Natural killer cell treated with Interleukin-12 subunit alpha and Interleukin-12 subunit beta and Interleukin-15 and Interleukin-18, amount 100 ng/mL, for 72 hours (primary cell): Measurements from ENCODE around the gene DDX24. TPM values are rescaled to one million over a fixed set of nuclear protein-coding genes. Genes with fewer than 3 reads are reported as not detected.
"Not testable (repeated sequence)": the region's sequence is repeated elsewhere in the genome, so short reads cannot be mapped to it uniquely, and the experiment has no call there.

Experiments
- ATAC-seq, 2 donors: fragments of 150-1000 bp; cut with Tn5 transposase in 1 of 2; sonication (Bioruptor Pico), chemical (Tn5 transposase) in 1 of 2; 2 replicates each; pipeline ENCODE4 v1.10.0; 2021
- DNase-seq: peaks from one replicate; pipeline ENCODE4 v3.0.0; 2022; ENCODE audit warnings: low spot score
- H3K27ac Mint-ChIP-seq, 2 donors: 1 replicate in 1 of 2; 2 replicates in 1 of 2; pipeline ENCODE4 v1.8.0; 2022; ENCODE audit warnings: mixed read lengths in 2 of 2, mild to moderate bottlenecking in 1 of 2, moderate library complexity in 1 of 2
- H3K27me3 Mint-ChIP-seq, 2 donors: 1 replicate in 1 of 2; 2 replicates in 1 of 2; pipeline ENCODE4 v1.8.0; 2022; ENCODE audit warnings: mixed read lengths in 2 of 2
- H3K36me3 Mint-ChIP-seq: one replicate; pipeline ENCODE4 v1.8.0; 2022; ENCODE audit warnings: mixed read lengths
- H3K4me1 Mint-ChIP-seq, 2 donors: 1 replicate in 1 of 2; 2 replicates in 1 of 2; pipeline ENCODE4 v1.8.0; 2022; ENCODE audit warnings: low read depth in 2 of 2, mixed read lengths in 2 of 2, mild to moderate bottlenecking in 1 of 2
- H3K4me3 Mint-ChIP-seq: one replicate; pipeline ENCODE4 v1.8.0; 2022; ENCODE audit warnings: mixed read lengths
- H3K9me3 Mint-ChIP-seq: 2 replicates; pipeline ENCODE4 v1.8.0; 2022; ENCODE audit warnings: mixed read lengths
- total RNA-seq, 2 donors: library from RNA; stranded (reverse); gene quantifications; one replicate each; pipeline ENCODE4 v1.2.3, GENCODE V29; 2022

Gene DDX24
- total RNA-seq, 2 donors from 2014 or later = 168 to 241 TPM

- Mint-ChIP-seq H3K27ac (peak overlapping the region; percentile 95 to 99), H3K4me1 (peaks cover 45 to 47% of the 10 kb centered on the region in 2 donors), H3K36me3 (peaks cover 25% of the 10 kb centered on the region), H3K4me3 (peak overlapping the region; percentile 96), H3K27me3 (no peaks in the 10 kb centered on the region), H3K9me3 (no peaks in the 10 kb centered on the region)
- peak; percentile 1 to 20 for ATAC-seq
- DNase-seq = no peak
These were observed 401 bp upstream of the DDX24 start for GRCh38 chr14:94081386-94081820.

- Mint-ChIP-seq H3K27ac (peak overlapping the region; percentile 95 to 99), H3K36me3 (peaks cover 26% of the 10 kb centered on the region), H3K4me1 (peaks cover 51 to 53% of the 10 kb centered on the region in 2 donors), H3K9me3 (peaks cover 3% of the 10 kb centered on the region), H3K27me3 (no peaks in the 10 kb centered on the region), H3K4me3 (peak overlapping the region; percentile 96)
- no peak for ATAC-seq
- DNase-seq = no peak
These were observed 946 bp downstream of the DDX24 start for GRCh38 chr14:94079891-94080620.

- no peak for ATAC-seq
- Mint-ChIP-seq H3K27ac (no peak overlapping the region), H3K9me3 (peaks cover 3% of the 10 kb centered on the region), H3K4me3 (peak overlapping the region; percentile 96), H3K4me1 (peaks cover 51 to 56% of the 10 kb centered on the region in 2 donors), H3K27me3 (no peaks in the 10 kb centered on the region), H3K36me3 (peaks cover 37% of the 10 kb centered on the region)
- no peak for DNase-seq
These were observed 3.2 kb downstream of the DDX24 start for GRCh38 chr14:94077823-94078222.

- Mint-ChIP-seq H3K27ac (no peak overlapping the region), H3K36me3 (peaks cover 39% of the 10 kb centered on the region), H3K9me3 (peaks cover 4% of the 10 kb centered on the region), H3K27me3 (no peaks in the 10 kb centered on the region), H3K4me1 (peaks cover 52 to 54% of the 10 kb centered on the region in 2 donors), H3K4me3 (peak overlapping the region; percentile 96)
- no peak for DNase-seq
- ATAC-seq = no peak
These were observed 3.7 kb downstream of the DDX24 start for GRCh38 chr14:94077111-94077821.

GRCh38 chr14:94075008-94075407 lies 6.0 kb downstream of the DDX24 start:
- Mint-ChIP-seq H3K36me3 (peaks cover 57% of the 10 kb centered on the region), H3K27ac (no peak overlapping the region), H3K27me3 (no peaks in the 10 kb centered on the region), H3K9me3 (peaks cover 7% of the 10 kb centered on the region), H3K4me3 (peak overlapping the region; percentile 38), H3K4me1 (peaks cover 50 to 59% of the 10 kb centered on the region in 2 donors)
- ATAC-seq = no peak
- DNase-seq = no peak

- Mint-ChIP-seq H3K9me3 (peaks cover 7% of the 10 kb centered on the region), H3K36me3 (peaks cover 59% of the 10 kb centered on the region), H3K27ac (no peak overlapping the region), H3K4me1 (peaks cover 49 to 60% of the 10 kb centered on the region in 2 donors), H3K27me3 (no peaks in the 10 kb centered on the region), H3K4me3 (peak overlapping the region; percentile 5)
- ATAC-seq = no peak
- no peak for DNase-seq
These were observed 6.5 kb downstream of the DDX24 start for GRCh38 chr14:94074534-94074933.

- not testable (repeated sequence) for DNase-seq, ATAC-seq, H3K27ac Mint-ChIP-seq, H3K4me3 Mint-ChIP-seq, H3K27me3 Mint-ChIP-seq
- Mint-ChIP-seq H3K9me3 (peaks cover 15% of the 10 kb centered on the region), H3K4me1 (peaks cover 53 to 61% of the 10 kb centered on the region in 2 donors), H3K36me3 (peaks cover 65% of the 10 kb centered on the region)
These were observed 8.9 kb downstream of the DDX24 start for GRCh38 chr14:94072076-94072475.

GRCh38 chr14:94066089-94066676 lies 14.8 kb downstream of the DDX24 start:
- peak overlapping the region in 1 of 2 donors; percentile 5 for H3K27ac Mint-ChIP-seq

GRCh38 chr14:94062344-94062940 lies 18.6 kb downstream of the DDX24 start:
- DNase-seq (no peak), ATAC-seq (no peak)
- H3K4me3 Mint-ChIP-seq = no peak overlapping the region
- H3K27me3 Mint-ChIP-seq = no peaks in the 10 kb centered on the region
- H3K4me1 Mint-ChIP-seq = peaks cover 41 to 44% of the 10 kb centered on the region in 2 donors
- peak overlapping the region in 1 of 2 donors; percentile 31 for H3K27ac Mint-ChIP-seq
- no peaks in the 10 kb centered on the region for H3K9me3 Mint-ChIP-seq
- H3K36me3 Mint-ChIP-seq = peaks cover 24% of the 10 kb centered on the region

More at GRCh38 chr14:94066089-94066676, 14.8 kb downstream of the DDX24 start:
- peaks cover 52% of the 10 kb centered on the region for H3K36me3 Mint-ChIP-seq
- H3K4me1 Mint-ChIP-seq = peaks cover 56 to 64% of the 10 kb centered on the region in 2 donors
- H3K4me3 Mint-ChIP-seq = no peak overlapping the region
- peaks cover 8% of the 10 kb centered on the region for H3K9me3 Mint-ChIP-seq
- DNase-seq (no peak), ATAC-seq (no peak)
- H3K27me3 Mint-ChIP-seq = no peaks in the 10 kb centered on the region

GRCh38 chr14:94059998-94060397 lies 21.0 kb downstream of the DDX24 start:
- H3K9me3 Mint-ChIP-seq = no peaks in the 10 kb centered on the region
- ATAC-seq (no peak), DNase-seq (no peak)
- peaks cover 28% of the 10 kb centered on the region for H3K36me3 Mint-ChIP-seq
- H3K4me1 Mint-ChIP-seq = peaks cover 45 to 47% of the 10 kb centered on the region in 2 donors
- no peak overlapping the region for H3K4me3 Mint-ChIP-seq
- no peak overlapping the region for H3K27ac Mint-ChIP-seq
- no peaks in the 10 kb centered on the region for H3K27me3 Mint-ChIP-seq

- Mint-ChIP-seq H3K4me3 (peak overlapping the region; percentile 34), H3K27me3 (no peaks in the 10 kb centered on the region), H3K9me3 (no peaks in the 10 kb centered on the region), H3K36me3 (peaks cover 41% of the 10 kb centered on the region), H3K4me1 (peaks cover 51 to 54% of the 10 kb centered on the region in 2 donors), H3K27ac (peak overlapping the region; percentile 32 to 55)
- ATAC-seq (no peak), DNase-seq (no peak)
These were observed 22.3 kb downstream of the DDX24 start for GRCh38 chr14:94058674-94059138.

GRCh38 chr14:94058128-94058673 lies 22.8 kb downstream of the DDX24 start:
- peaks cover 49 to 52% of the 10 kb centered on the region in 2 donors for H3K4me1 Mint-ChIP-seq
- H3K9me3 Mint-ChIP-seq = no peaks in the 10 kb centered on the region
- H3K4me3 Mint-ChIP-seq = peak overlapping the region; percentile 34

More at GRCh38 chr14:94058128-94058673, 22.8 kb downstream of the DDX24 start:
- peak overlapping the region; percentile 32 to 55 for H3K27ac Mint-ChIP-seq
- H3K36me3 Mint-ChIP-seq = peaks cover 41% of the 10 kb centered on the region
- DNase-seq (no peak), ATAC-seq (peak; percentile 69 to 74)
- no peaks in the 10 kb centered on the region for H3K27me3 Mint-ChIP-seq
